T-helper 2 cell treated with Interferon-gamma antibody and Interleukin-4, amounts not matched to agents 5 μg/mL and 100 μg/mL, for 36 hours (primary cell): ENCODE data around the gene SLC51B.
"Not testable (repeated sequence)": the region's sequence is repeated elsewhere in the genome, so short reads cannot be mapped to it uniquely, and the experiment has no call there.

Experiments used
- DNase-seq: peaks from one replicate; pipeline ENCODE4 v3.0.0; 2021; ENCODE audit warnings: low spot score
- H3K27ac Mint-ChIP-seq: one replicate; pipeline ENCODE4 v1.8.0; 2021; ENCODE audit warnings: mild to moderate bottlenecking, mixed read lengths
- H3K27me3 Mint-ChIP-seq: one replicate; pipeline ENCODE4 v1.8.0; 2021; ENCODE audit warnings: low read depth, mixed read lengths
- H3K36me3 Mint-ChIP-seq: one replicate; pipeline ENCODE4 v1.8.0; 2021; ENCODE audit warnings: low read depth, mixed read lengths
- H3K4me1 Mint-ChIP-seq: one replicate; pipeline ENCODE4 v1.8.0; 2021; ENCODE audit warnings: low read depth, mixed read lengths
- H3K4me3 Mint-ChIP-seq: one replicate; pipeline ENCODE4 v1.8.0; 2022; ENCODE audit warnings: mild to moderate bottlenecking, moderate library complexity, mixed read lengths
- H3K9me3 Mint-ChIP-seq: one replicate; pipeline ENCODE4 v1.8.0; 2021; ENCODE audit warnings: mixed read lengths

SLC51B gene

GRCh38 chr15:65044724-65045481 lies at the start of gene SLC51B:
Gene SLC51B (plus strand): TSS chr15:65045387. CDS start chr15:65050005, 4,618 bp downstream.
- Mint-ChIP-seq H3K27me3 (peaks cover 2% of the 10 kb centered on the region), H3K27ac (no peak within 1 kb of the TSS), H3K9me3 (no peaks in the 10 kb centered on the region), H3K36me3 (no peaks in the 10 kb centered on the region), H3K4me1 (peaks cover 5% of the 10 kb centered on the region), H3K4me3 (no peak within 1 kb of the TSS)
- DNase-seq, result no peak

DNA sequence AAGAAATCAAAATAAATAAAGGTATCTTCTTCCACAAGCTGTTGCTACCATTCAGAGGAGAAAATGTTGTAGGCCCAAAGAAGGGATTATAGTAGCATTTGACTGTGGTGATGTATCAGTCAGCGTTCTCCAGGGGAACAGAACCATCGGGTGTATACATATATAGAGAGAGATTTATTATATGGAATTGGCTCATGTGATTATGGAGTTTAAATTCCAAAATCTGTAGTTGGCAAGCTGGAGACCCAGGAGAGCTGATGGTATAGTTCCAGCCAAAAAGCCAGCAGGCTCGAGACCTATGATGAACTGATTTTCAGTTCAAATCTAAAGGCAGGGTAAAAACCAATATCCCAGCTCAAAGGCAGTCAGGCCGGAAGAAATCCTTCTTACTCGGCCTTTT lies 48.1 kb upstream of the SLC51B start:
- Mint-ChIP-seq H3K9me3 (no peaks in the 10 kb centered on the region), H3K4me1 (peaks cover 5% of the 10 kb centered on the region), H3K27me3 (no peaks in the 10 kb centered on the region), H3K4me3 (no peak overlapping the region), H3K27ac (no peak overlapping the region), H3K36me3 (no peaks in the 10 kb centered on the region)
- DNase-seq, result no peak

DNA sequence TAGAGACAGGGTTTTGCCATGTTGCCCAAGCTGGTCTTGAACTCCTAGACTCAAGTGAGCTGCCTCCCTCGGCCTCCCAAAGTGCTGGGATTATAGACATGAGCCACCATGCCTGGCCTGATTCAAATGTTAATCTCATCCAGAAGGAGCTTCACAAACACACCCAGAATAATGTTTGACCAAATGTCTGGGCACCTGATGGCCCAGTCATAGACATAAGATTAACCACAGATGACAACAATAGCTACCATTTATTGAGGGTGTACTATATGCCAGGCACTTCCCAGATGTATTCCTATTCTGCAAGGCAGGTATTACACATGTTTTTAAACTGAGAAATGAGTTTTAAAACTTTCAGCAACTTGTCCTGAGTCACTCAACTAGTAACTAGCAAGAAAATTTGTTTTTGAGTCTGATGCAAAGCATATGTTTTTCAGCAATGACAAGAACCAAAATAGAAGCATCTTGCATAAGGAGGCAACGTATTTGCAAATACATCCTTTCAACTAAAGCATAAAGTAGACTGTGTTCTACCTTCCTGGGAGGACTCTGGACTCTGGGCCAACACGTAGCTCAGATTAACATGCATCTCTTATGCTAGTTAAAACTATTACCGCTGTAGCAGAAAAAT lies 47.3 kb upstream of the SLC51B start:
- H3K36me3 Mint-ChIP-seq, result peaks cover 1% of the 10 kb centered on the region
- no peak for DNase-seq
- no peaks in the 10 kb centered on the region for H3K27me3 Mint-ChIP-seq
- H3K27ac Mint-ChIP-seq, result no peak overlapping the region
- no peak overlapping the region for H3K4me3 Mint-ChIP-seq
- H3K4me1 Mint-ChIP-seq, result peaks cover 4% of the 10 kb centered on the region
- H3K9me3 Mint-ChIP-seq, result no peaks in the 10 kb centered on the region

DNA sequence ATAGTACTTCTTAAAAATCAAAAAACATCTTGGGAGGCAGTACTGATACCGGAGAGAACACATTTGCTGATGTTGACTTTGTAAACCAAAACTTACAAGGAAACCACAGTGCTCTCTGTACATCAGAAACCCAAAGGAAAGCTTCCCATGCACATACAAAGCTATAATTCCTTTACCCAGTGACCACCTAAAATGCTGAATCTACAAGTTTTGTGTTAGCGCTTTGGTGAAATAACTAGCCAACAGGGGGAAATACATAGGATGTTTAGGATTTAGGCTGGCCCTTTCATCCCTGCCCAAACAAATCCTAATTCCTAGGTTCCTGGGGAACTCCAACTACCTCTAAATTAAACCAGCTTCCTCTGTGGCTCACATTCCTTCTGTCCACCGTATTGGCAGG lies 40.2 kb upstream of the SLC51B start:
- no peaks in the 10 kb centered on the region for H3K27me3 Mint-ChIP-seq

DNA sequence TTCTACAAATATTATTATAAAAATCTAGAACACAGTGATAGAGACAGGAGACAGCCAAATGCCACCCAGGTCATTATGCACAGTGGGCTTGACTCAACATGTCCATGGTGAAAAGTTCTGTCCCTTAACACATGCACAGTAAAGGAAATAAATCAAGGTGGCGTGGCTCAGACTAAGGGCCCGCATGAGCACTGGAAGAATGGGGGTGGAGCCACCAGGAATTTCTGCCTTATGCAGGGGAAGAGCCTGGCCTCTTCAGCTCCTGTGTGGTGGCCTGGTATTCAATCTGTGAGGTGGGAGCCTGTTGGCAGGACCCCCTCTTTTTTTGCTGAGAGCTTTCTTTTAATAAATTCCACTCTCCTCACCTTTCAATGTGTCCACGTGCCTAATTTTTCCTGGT lies 38.3 kb upstream of the SLC51B start:
- Mint-ChIP-seq H3K36me3 (peaks cover 10% of the 10 kb centered on the region), H3K9me3 (no peaks in the 10 kb centered on the region), H3K4me1 (no peaks in the 10 kb centered on the region), H3K4me3 (no peak overlapping the region), H3K27me3 (no peaks in the 10 kb centered on the region), H3K27ac (no peak overlapping the region)
- DNase-seq, result no peak

More for the DNA sequence above, 40.2 kb upstream of the SLC51B start:
- no peaks in the 10 kb centered on the region for H3K4me1 Mint-ChIP-seq
- H3K4me3 Mint-ChIP-seq, result no peak overlapping the region
- peaks cover 8% of the 10 kb centered on the region for H3K36me3 Mint-ChIP-seq
- no peak for DNase-seq
- H3K9me3 Mint-ChIP-seq, result no peaks in the 10 kb centered on the region
- no peak overlapping the region for H3K27ac Mint-ChIP-seq

- Mint-ChIP-seq H3K4me3 (no peak overlapping the region), H3K36me3 (peaks cover 21% of the 10 kb centered on the region), H3K4me1 (no peaks in the 10 kb centered on the region), H3K27me3 (no peaks in the 10 kb centered on the region), H3K9me3 (peaks cover 11% of the 10 kb centered on the region), H3K27ac (no peak overlapping the region)
- DNase-seq, result no peak
Measured at GRCh38 chr15:65008983-65009382, 36.2 kb upstream of the SLC51B start.

DNA sequence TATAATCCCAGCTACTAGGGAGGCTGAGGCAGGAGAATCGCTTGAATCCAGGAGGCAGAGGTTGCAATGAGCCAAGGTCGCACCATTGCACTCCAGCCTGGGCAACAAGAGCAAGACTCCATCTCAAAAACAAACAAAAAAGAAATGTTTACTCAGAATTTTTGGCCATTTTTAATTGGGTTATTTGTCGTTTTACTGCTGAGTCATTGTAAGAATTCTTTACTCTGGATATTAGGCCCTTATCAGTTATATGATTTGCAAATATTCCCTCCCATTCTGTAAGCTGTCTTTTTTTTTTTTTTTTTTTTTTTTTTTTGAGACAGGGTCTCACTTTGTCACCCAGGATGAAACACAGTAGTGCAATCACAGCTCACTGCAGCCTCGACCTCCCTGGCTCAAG lies 34.0 kb upstream of the SLC51B start:
- peaks cover 34% of the 10 kb centered on the region for H3K36me3 Mint-ChIP-seq
- H3K27me3 Mint-ChIP-seq, H3K4me1 Mint-ChIP-seq, DNase-seq, H3K27ac Mint-ChIP-seq, H3K4me3 Mint-ChIP-seq: not testable (repeated sequence)
- H3K9me3 Mint-ChIP-seq, result peaks cover 11% of the 10 kb centered on the region

DNA sequence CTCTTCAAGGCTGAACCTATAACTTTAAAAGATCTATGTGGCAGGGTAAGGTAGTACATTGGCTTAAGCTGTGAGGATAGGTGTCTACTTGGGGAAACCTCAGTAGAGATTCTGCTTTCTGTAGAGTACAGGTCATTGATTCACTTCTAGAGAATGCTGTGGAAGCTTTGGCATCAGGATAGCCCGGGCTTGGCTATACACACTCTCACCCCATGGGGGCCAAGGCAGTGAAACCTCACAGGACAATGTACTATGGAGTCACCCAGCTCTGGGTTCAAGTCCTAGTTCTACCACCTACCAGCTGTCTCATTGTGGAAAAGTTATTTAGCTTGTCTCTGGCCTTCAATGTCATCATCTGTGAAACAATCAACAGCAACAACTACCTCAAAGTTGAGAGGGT lies 24.8 kb upstream of the SLC51B start:
- Mint-ChIP-seq H3K27ac (no peak overlapping the region), H3K4me1 (no peaks in the 10 kb centered on the region), H3K4me3 (no peak overlapping the region), H3K9me3 (no peaks in the 10 kb centered on the region), H3K27me3 (no peaks in the 10 kb centered on the region), H3K36me3 (peaks cover 40% of the 10 kb centered on the region)
- DNase-seq, result no peak

- Mint-ChIP-seq H3K36me3 (peaks cover 39% of the 10 kb centered on the region), H3K4me1 (peaks cover 1% of the 10 kb centered on the region), H3K27me3 (no peaks in the 10 kb centered on the region), H3K9me3 (no peaks in the 10 kb centered on the region), H3K4me3 (no peak overlapping the region), H3K27ac (no peak overlapping the region)
- no peak for DNase-seq
Measured at GRCh38 chr15:65021488-65021887, 23.7 kb upstream of the SLC51B start.

- Mint-ChIP-seq H3K36me3 (peaks cover 19% of the 10 kb centered on the region), H3K4me3 (no peak overlapping the region), H3K27me3 (peaks cover 7% of the 10 kb centered on the region), H3K27ac (no peak overlapping the region), H3K4me1 (peaks cover 9% of the 10 kb centered on the region), H3K9me3 (no peaks in the 10 kb centered on the region)
- DNase-seq, result no peak
Measured at GRCh38 chr15:65026756-65027155, 18.4 kb upstream of the SLC51B start.

GRCh38 chr15:65027593-65027992 lies 17.6 kb upstream of the SLC51B start:
- Mint-ChIP-seq H3K4me1 (peaks cover 10% of the 10 kb centered on the region), H3K27ac (no peak overlapping the region)
- no peak for DNase-seq

GRCh38 chr15:65028338-65028737 lies 16.8 kb upstream of the SLC51B start:
- H3K27ac Mint-ChIP-seq, result peak overlapping the region; percentile 90
- peaks cover 14% of the 10 kb centered on the region for H3K4me1 Mint-ChIP-seq
- H3K27me3 Mint-ChIP-seq, result peaks cover 19% of the 10 kb centered on the region
- peak overlapping the region; percentile 99 for H3K4me3 Mint-ChIP-seq
- DNase-seq, result no peak
- no peaks in the 10 kb centered on the region for H3K9me3 Mint-ChIP-seq
- H3K36me3 Mint-ChIP-seq, result peaks cover 16% of the 10 kb centered on the region

More at GRCh38 chr15:65027593-65027992, 17.6 kb upstream of the SLC51B start:
- H3K27me3 Mint-ChIP-seq, result peaks cover 16% of the 10 kb centered on the region
- H3K4me3 Mint-ChIP-seq, result peak overlapping the region; percentile 99
- H3K36me3 Mint-ChIP-seq, result peaks cover 19% of the 10 kb centered on the region
- H3K9me3 Mint-ChIP-seq, result no peaks in the 10 kb centered on the region

DNA sequence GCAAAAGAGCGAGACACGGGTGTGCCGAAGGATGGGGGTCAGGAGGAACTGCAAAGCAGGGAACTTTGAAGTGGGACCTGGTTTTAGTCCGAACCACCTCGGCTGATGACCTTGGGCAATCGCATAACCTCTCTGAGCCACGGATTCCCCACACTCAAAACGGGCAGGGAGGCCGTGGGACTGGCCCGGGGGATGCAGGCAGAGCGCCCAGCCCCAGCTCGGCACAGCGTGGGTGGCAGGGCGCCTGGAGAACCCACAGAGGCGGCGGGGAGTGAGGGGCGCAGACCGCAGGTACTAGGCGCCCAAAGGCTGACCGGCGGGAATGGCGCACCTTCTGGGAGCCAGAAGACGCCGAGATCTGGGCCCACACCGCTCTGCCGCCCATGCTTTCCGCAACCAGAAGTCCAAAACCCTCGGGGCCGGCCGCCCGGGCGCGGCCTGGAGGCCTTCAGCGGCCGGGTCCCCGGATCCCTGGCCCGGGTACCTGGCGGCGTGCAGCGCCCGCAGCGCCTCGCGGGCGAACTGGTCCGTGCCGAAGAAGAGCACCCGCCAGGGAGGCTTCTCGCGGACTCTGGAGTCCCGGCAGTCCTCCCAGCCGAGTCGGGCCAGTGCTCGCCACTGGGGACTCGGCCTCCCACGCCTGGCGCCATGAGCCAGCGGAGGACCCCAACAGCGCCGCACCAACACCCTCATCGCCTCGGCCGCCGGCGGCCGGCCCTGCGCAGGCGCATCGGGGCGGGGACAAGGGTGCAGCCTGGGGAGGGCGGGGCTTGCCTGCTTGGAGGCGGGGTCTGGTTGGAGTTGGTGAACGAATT lies 16.1 kb upstream of the SLC51B start, which contains the start of gene MTFMT:
MTFMT (minus strand) TSS at position 719 of the 815 bp plus-strand sequence; CDS start at position 693, 26 bp downstream.
- H3K27ac Mint-ChIP-seq, result peak within 1 kb of the TSS; percentile 90

GRCh38 chr15:65029736-65030208 lies 15.4 kb upstream of the SLC51B start:
- DNase-seq, result no peak
- Mint-ChIP-seq H3K36me3 (peaks cover 9% of the 10 kb centered on the region), H3K9me3 (no peaks in the 10 kb centered on the region), H3K4me3 (peak overlapping the region; percentile 71), H3K4me1 (peaks cover 19% of the 10 kb centered on the region), H3K27me3 (peaks cover 19% of the 10 kb centered on the region), H3K27ac (peak overlapping the region; percentile 54)

More for the DNA sequence above, 16.1 kb upstream of the SLC51B start, which contains the start of gene MTFMT:
- H3K36me3 Mint-ChIP-seq, result peaks cover 13% of the 10 kb centered on the region
- H3K27me3 Mint-ChIP-seq, result peaks cover 19% of the 10 kb centered on the region
- peak; percentile 84 for DNase-seq
- H3K4me3 Mint-ChIP-seq, result peak within 1 kb of the TSS; percentile 99
- H3K9me3 Mint-ChIP-seq, result no peaks in the 10 kb centered on the region
- H3K4me1 Mint-ChIP-seq, result peaks cover 19% of the 10 kb centered on the region
